GM23338 (cell line): ENCODE measurements around the gene ARHGAP32.

Source experiments
- CREB1 ChIP-seq: fragments of 250-450 bp; sonication (Bioruptor Pico); IDR thresholded peaks from 2 replicates; pipeline ENCODE4 v1.5.0; 2020; ENCODE audit warnings: low read depth, mild to moderate bottlenecking, moderate library complexity
- CTCF ChIP-seq, 2 experiments: fragments of 200-600 bp in 1 of 2; sonication (generic) in 1 of 2; conservative IDR thresholded peaks; 2 replicates each; pipeline versions ENCODE4 v1.5.1 to v1.6.1; 2016 to 2017; ENCODE audit warnings: antibody characterized with exemption in 2 of 2, low read depth in 2 of 2, mild to moderate bottlenecking in 2 of 2, moderate library complexity in 1 of 2
- ETS1 ChIP-seq: IDR thresholded peaks from 2 replicates; pipeline ENCODE4 v1.6.1; 2016; ENCODE audit warnings: antibody characterized with exemption
- EZH2 ChIP-seq: fragments of 200-600 bp; sonication (generic); IDR thresholded peaks from one replicate; pipeline ENCODE4 v1.8.0; 2017; ENCODE audit warnings: antibody characterized with exemption, mild to moderate bottlenecking, low read depth; ENCODE audit not compliant: unreplicated experiment
- EZH2phosphoT487 ChIP-seq: fragments of 200-600 bp; sonication (generic); IDR thresholded peaks from one replicate; pipeline ENCODE4 v1.8.1; 2018; ENCODE audit warnings: antibody characterized with exemption; ENCODE audit not compliant: unreplicated experiment
- JUNB ChIP-seq: IDR thresholded peaks from one replicate; pipeline ENCODE4 v1.6.1; 2016; ENCODE audit warnings: antibody characterized with exemption; ENCODE audit not compliant: unreplicated experiment
- POLR2AphosphoS5 ChIP-seq: IDR thresholded peaks from 2 replicates; pipeline ENCODE4 v1.6.1; 2016; ENCODE audit warnings: antibody characterized with exemption, low read depth
- REST ChIP-seq: IDR thresholded peaks from one replicate; pipeline ENCODE4 v1.6.1; 2018; ENCODE audit warnings: antibody characterized with exemption; ENCODE audit not compliant: unreplicated experiment
- STAT1 ChIP-seq: IDR thresholded peaks from one replicate; pipeline ENCODE4 v1.6.1; 2016; ENCODE audit warnings: antibody characterized with exemption; ENCODE audit not compliant: unreplicated experiment
- ZNF331 ChIP-seq: fragments of 250-450 bp; sonication (Bioruptor Pico); IDR thresholded peaks from 2 replicates; pipeline ENCODE4 v1.5.0; 2020; ENCODE audit warnings: low read depth, mild to moderate bottlenecking, moderate library complexity

- TF ChIP-seq CTCF (conservative IDR thresholded peaks at IDR 0.05; ENCODE audit: low read depth in 2 of 2) (no peak), EZH2 (no peak), ZNF331 (no peak), POLR2AphosphoS5 (no peak), CREB1 (no peak), EZH2phosphoT487 (no peak), STAT1 (no peak), JUNB (no peak), REST (no peak), ETS1 (no peak)
Observed at GRCh38 chr11:129226207-129226798, 34.2 kb upstream of the ARHGAP32 start.
